ENCODE data around the gene AHCYL2.

DNA sequence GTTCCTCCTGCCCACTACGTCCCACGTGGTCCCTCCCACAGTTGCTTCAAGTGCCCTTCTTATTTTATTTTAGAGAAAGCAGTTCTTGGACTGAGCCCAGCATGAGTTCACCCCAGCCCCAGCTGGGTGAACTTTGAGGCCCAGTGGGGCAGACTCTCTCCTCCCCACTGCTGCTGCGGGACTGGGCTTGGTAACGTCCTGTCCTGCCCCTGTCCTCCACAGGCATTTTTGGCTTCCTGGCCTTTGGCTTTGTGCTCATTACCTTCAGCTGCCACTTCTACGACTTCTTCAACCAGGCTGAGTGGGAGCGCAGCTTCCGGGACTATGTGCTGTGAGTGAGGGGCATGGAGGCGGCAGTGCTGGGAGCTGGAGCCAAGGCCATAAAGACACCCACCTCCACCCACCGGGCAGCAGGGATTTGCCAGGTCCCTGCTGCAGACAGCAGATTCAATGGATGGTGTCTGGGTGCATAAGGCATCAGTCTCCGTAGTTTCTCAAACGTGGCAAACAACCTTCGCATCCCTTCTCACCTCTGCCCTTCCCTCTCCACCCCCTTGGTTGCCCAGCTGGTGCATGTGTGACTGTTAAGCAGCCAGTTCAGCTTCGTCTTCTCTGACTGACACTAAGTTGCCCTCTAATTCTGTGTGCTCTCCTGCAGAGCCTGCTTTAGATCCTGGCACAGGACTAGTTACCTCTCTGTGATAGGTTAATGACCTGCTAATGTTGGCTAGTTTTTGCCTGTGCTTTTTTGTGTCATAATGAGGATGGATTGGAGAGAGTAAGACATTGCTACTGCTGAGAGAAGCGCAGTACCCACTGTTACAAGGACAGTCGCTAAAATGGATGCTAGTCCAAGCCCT lies 15.5 kb upstream of the AHCYL2 start:
- TF ChIP-seq, protein P1, sequence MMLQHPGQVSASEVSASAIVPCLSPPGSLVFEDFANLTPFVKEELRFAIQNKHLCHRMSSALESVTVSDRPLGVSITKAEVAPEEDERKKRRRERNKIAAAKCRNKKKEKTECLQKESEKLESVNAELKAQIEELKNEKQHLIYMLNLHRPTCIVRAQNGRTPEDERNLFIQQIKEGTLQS (IDR thresholded peaks at IDR 0.05), result no peak
- TF ChIP-seq, protein P2, sequence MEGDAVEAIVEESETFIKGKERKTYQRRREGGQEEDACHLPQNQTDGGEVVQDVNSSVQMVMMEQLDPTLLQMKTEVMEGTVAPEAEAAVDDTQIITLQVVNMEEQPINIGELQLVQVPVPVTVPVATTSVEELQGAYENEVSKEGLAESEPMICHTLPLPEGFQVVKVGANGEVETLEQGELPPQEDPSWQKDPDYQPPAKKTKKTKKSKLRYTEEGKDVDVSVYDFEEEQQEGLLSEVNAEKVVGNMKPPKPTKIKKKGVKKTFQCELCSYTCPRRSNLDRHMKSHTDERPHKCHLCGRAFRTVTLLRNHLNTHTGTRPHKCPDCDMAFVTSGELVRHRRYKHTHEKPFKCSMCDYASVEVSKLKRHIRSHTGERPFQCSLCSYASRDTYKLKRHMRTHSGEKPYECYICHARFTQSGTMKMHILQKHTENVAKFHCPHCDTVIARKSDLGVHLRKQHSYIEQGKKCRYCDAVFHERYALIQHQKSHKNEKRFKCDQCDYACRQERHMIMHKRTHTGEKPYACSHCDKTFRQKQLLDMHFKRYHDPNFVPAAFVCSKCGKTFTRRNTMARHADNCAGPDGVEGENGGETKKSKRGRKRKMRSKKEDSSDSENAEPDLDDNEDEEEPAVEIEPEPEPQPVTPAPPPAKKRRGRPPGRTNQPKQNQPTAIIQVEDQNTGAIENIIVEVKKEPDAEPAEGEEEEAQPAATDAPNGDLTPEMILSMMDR (IDR thresholded peaks at IDR 0.05 in 2 of 3, conservative IDR thresholded peaks at IDR 0.05 in 1 of 3; ENCODE audit: borderline replicate concordance in 1 of 3, insufficient read depth in 1 of 3, low read depth in 2 of 3, low read length in 2 of 3), result no peak
- TF ChIP-seq SIN3A (IDR thresholded peaks at IDR 0.05; ENCODE audit: low read depth) (no peak), JUND (IDR thresholded peaks at IDR 0.05) (no peak), EZH2 (IDR thresholded peaks at IDR 0.05) (no peak)

Measured in HCT116 (cell line).